ENCODE measurements around the gene ERP44. TPM values are rescaled to one million over a fixed set of nuclear protein-coding genes. Genes with fewer than 3 reads are reported as not detected.
"Not testable (repeated sequence)": the region's sequence is repeated elsewhere in the genome, so short reads cannot be mapped to it uniquely, and the experiment has no call there.

Gene ERP44
- 10 to 100 TPM; 15.7 to 17.8 (median 17.7) TPM for total RNA-seq

- Histone ChIP-seq H3K27ac (peak within 1 kb of the TSS; percentile 91 to 92), H3K36me3 (no peaks in the 10 kb centered on the region), H3K9me3 (no peaks in the 10 kb centered on the region), H3K4me3 (peak within 1 kb of the TSS; percentile 87 to 90 (median 89)), H3K27me3 (no peaks in the 10 kb centered on the region), H3K4me1 (peaks cover 3 to 30% of the 10 kb centered on the region in 2 donors)
- TF ChIP-seq POLR2AphosphoS5 (IDR thresholded peaks at IDR 0.05): peak; percentile 85 to 87 (median 86)
- no peak for TF ChIP-seq CTCF (IDR thresholded peaks at IDR 0.05)
- TF ChIP-seq POLR2A (IDR thresholded peaks at IDR 0.05): peak; percentile 51
- intact Hi-C loops (cut with DNase I; ENCODE audit: low total_unique reads): no loop called here
- peak; percentile 96 to 99 for DNase-seq (ENCODE audit: low spot score in 2 of 2)
Observed at GRCh38 chr9:100098887-100099721, at the start of gene ERP44, which contains the start of gene INVS. Gene ERP44 (minus strand): TSS chr9:100099000. CDS start chr9:100098840, 160 bp downstream. Gene INVS (plus strand): TSS chr9:100099243. CDS start chr9:100104522, 5,279 bp downstream.

DNA sequence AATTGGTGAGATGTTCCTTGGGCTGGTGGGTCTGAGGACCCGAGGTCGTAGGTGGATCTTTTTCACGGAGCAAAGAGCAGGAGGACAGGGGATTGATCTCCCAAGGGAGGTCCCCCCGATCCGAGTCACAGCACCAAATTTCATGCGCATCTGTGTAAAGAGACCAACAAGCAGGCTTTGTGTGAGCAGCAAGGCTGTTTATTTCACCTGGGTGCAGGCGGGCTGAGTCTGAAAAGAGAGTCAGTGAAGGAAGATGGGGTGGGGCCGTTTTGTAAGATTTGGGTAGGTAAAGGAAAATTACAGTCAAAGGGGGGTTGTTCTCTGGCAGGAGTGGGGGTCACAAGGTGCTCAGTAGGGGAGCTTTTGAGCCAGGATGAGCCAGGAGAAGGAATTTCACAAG, 47.2 kb upstream of the ERP44 start:
- intact Hi-C loops (cut with DNase I; ENCODE audit: low total_unique reads); H3K4me3 ChIP-seq; DNase-seq (ENCODE audit: low spot score in 2 of 2); H3K4me1 ChIP-seq; H3K27ac ChIP-seq; H3K27me3 ChIP-seq; H3K36me3 ChIP-seq; H3K9me3 ChIP-seq: not testable (repeated sequence)

- DNase-seq (ENCODE audit: low spot score in 2 of 2); H3K4me1 ChIP-seq; H3K27me3 ChIP-seq; H3K9me3 ChIP-seq; H3K4me3 ChIP-seq; H3K27ac ChIP-seq; H3K36me3 ChIP-seq; intact Hi-C loops (cut with DNase I; ENCODE audit: low total_unique reads): not testable (repeated sequence)
Observed at GRCh38 chr9:100145167-100145934, 46.6 kb upstream of the ERP44 start.

- intact Hi-C loops (cut with DNase I; ENCODE audit: low total_unique reads); DNase-seq (ENCODE audit: low spot score in 2 of 2); H3K27me3 ChIP-seq; H3K36me3 ChIP-seq; H3K9me3 ChIP-seq; H3K4me3 ChIP-seq; H3K4me1 ChIP-seq; H3K27ac ChIP-seq: not testable (repeated sequence)
Observed at GRCh38 chr9:100141862-100142261, 43.1 kb upstream of the ERP44 start.

GRCh38 chr9:100140303-100140702, 41.5 kb upstream of the ERP44 start:
- H3K4me3 ChIP-seq; H3K4me1 ChIP-seq; H3K9me3 ChIP-seq; H3K27ac ChIP-seq; intact Hi-C loops (cut with DNase I; ENCODE audit: low total_unique reads); H3K27me3 ChIP-seq; H3K36me3 ChIP-seq; DNase-seq (ENCODE audit: low spot score in 2 of 2): not testable (repeated sequence)

DNA sequence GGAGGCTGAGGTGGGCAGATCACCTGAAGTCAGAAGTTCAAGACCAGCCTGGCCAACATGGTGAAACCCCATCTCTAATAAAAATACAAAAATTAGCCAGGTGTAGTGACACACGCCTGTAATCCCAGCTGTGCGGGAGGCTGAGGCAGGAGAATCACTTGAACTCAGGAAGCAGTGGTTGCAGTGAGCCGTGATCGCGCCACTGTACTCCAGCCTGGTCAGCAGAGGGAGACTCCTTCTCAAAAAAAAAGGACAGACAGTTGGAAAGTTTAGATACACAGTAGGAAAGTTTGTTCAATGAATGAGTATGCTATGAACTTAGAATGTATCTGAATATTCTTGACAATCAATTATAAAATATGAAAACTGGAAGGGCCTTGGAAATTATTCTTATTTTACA, 38.0 kb upstream of the ERP44 start:
- H3K9me3 ChIP-seq; DNase-seq (ENCODE audit: low spot score in 2 of 2); H3K27ac ChIP-seq; H3K4me1 ChIP-seq; intact Hi-C loops (cut with DNase I; ENCODE audit: low total_unique reads); H3K27me3 ChIP-seq; H3K4me3 ChIP-seq; H3K36me3 ChIP-seq: not testable (repeated sequence)

- no peak overlapping the region for H3K27ac ChIP-seq
- no peaks in the 10 kb centered on the region for H3K9me3 ChIP-seq
- no peaks in the 10 kb centered on the region for H3K27me3 ChIP-seq
- no peak for TF ChIP-seq CTCF (IDR thresholded peaks at IDR 0.05)
- H3K4me1 ChIP-seq: no peaks in the 10 kb centered on the region
- no peak overlapping the region for H3K4me3 ChIP-seq
- no peak for DNase-seq (ENCODE audit: low spot score in 2 of 2)
- intact Hi-C loops (cut with DNase I; ENCODE audit: low total_unique reads): no loop called here
- H3K36me3 ChIP-seq: no peaks in the 10 kb centered on the region
Observed at GRCh38 chr9:100134731-100135130, 35.9 kb upstream of the ERP44 start.

Data from breast epithelium (tissue), 4 donors.